C1 segment of cervical spinal cord (tissue), 14 donors: ENCODE results near the gene RFC5.
"Not testable (repeated sequence)": the region's sequence is repeated elsewhere in the genome, so short reads cannot be mapped to it uniquely, and the experiment has no call there.

Experiments used
- DNase-seq, 14 donors: peaks; one replicate each; lab custom pipeline; 2025; lab: John Stamatoyannopoulos, UW

RFC5 gene

GRCh38 chr12:118016424-118017264 lies at the start of gene RFC5:
Gene RFC5 (plus strand): TSS chr12:118016703. CDS start chr12:118016828, 125 bp downstream.
- DNase-seq = peak; percentile 40 to 93 (median 88)

- peak in 1 of 14 donors; percentile 44 for DNase-seq
These were observed 49.5 kb upstream of the RFC5 start for GRCh38 chr12:117967043-117967442.

GRCh38 chr12:117967512-117967911 lies 49.0 kb upstream of the RFC5 start:
- peak in 1 of 14 donors; percentile 58 for DNase-seq

GRCh38 chr12:117968151-117968789 lies 48.2 kb upstream of the RFC5 start:
- peak in 1 of 14 donors; percentile 66 for DNase-seq

- peak in 11 of 14 donors; percentile 1 to 91 (median 31) for DNase-seq
These were observed 47.5 kb upstream of the RFC5 start, which contains the start of gene KSR2 for GRCh38 chr12:117968826-117969659. Gene KSR2 (minus strand): TSS chr12:117968990. CDS start chr12:117968255, 735 bp downstream.

- no peak for DNase-seq
These were observed 46.2 kb upstream of the RFC5 start for GRCh38 chr12:117970334-117970733.

- no peak for DNase-seq
These were observed 44.2 kb upstream of the RFC5 start for GRCh38 chr12:117972301-117972700.

- DNase-seq = no peak
These were observed 41.5 kb upstream of the RFC5 start for GRCh38 chr12:117975006-117975405.

- DNase-seq = no peak
These were observed 39.1 kb upstream of the RFC5 start for GRCh38 chr12:117977373-117977772.

- DNase-seq = no peak
These were observed 35.9 kb upstream of the RFC5 start for GRCh38 chr12:117980616-117981015.

GRCh38 chr12:117981267-117981666 lies 35.2 kb upstream of the RFC5 start:
- DNase-seq = no peak

GRCh38 chr12:117985182-117985581 lies 31.3 kb upstream of the RFC5 start:
- DNase-seq = no peak

GRCh38 chr12:117986705-117987469 lies 29.6 kb upstream of the RFC5 start:
- no peak for DNase-seq

- no peak for DNase-seq
These were observed 21.7 kb upstream of the RFC5 start for GRCh38 chr12:117994551-117995438.

GRCh38 chr12:117998719-117999118 lies 17.8 kb upstream of the RFC5 start:
- no peak for DNase-seq

- DNase-seq = not testable (repeated sequence)
These were observed 16.7 kb upstream of the RFC5 start for GRCh38 chr12:117999806-118000205.

GRCh38 chr12:118010903-118011302 lies 5.6 kb upstream of the RFC5 start:
- DNase-seq = no peak

- no peak for DNase-seq
These were observed 5.1 kb upstream of the RFC5 start for GRCh38 chr12:118011377-118011776.

- no peak for DNase-seq
These were observed 4.5 kb upstream of the RFC5 start for GRCh38 chr12:118011961-118012360.

GRCh38 chr12:118013283-118013682 lies 3.2 kb upstream of the RFC5 start:
- DNase-seq = no peak
